Activated CD4-positive, alpha-beta T cell treated with anti-CD3 and anti-CD28 coated beads, Interleukin-2, amount 50 U/mL, for 48 hours (primary cell): Measurements from ENCODE around the gene SEPTIN7.

Source experiments
- DNase-seq, 2 experiments: peaks; one replicate each; pipeline ENCODE4 v3.0.0-alpha.2; 2020

SEPTIN7 gene

GRCh38 chr7:35839860-35840854, 39.3 kb downstream of the SEPTIN7 start:
- DNase-seq = no peak

GRCh38 chr7:35846816-35847412, 46.1 kb downstream of the SEPTIN7 start:
- no peak for DNase-seq

- no peak for DNase-seq
Observed at GRCh38 chr7:35848725-35849124, 47.9 kb downstream of the SEPTIN7 start.

- DNase-seq = no peak
Observed at GRCh38 chr7:35849158-35849831, 48.4 kb downstream of the SEPTIN7 start.

GRCh38 chr7:35849954-35850353, 49.1 kb downstream of the SEPTIN7 start:
- DNase-seq = no peak
